Liver (tissue), 9 donors: ENCODE results near the gene BBIP1. TPM values are rescaled to one million over a fixed set of nuclear protein-coding genes. Genes with fewer than 3 reads are reported as not detected.

Experiments
- DNase-seq: peaks from one replicate; pipeline ENCODE4 v3.0.0-alpha.2; 2017; ENCODE audit warnings: low spot score
- H3K27ac ChIP-seq, 2 donors: one replicate each; pipeline ENCODE4 v1.7.0; 2013; ENCODE audit warnings: inconsistent platforms in 2 of 2, low read length in 2 of 2, control low read depth in 1 of 2, low read depth in 1 of 2, mild to moderate bottlenecking in 1 of 2
- H3K27me3 ChIP-seq, 4 donors: one replicate each; pipeline versions ENCODE4 v1.6.1 to v1.7.0; 2013; ENCODE audit warnings: low read length in 3 of 4, inconsistent platforms in 1 of 4, mild to moderate bottlenecking in 1 of 4, moderate library complexity in 1 of 4; ENCODE audit not compliant: control insufficient read depth in 4 of 4, insufficient read depth in 4 of 4
- H3K36me3 ChIP-seq, 4 donors: one replicate each; pipeline versions ENCODE4 v1.6.1 to v1.7.0; 2013; ENCODE audit warnings: low read length in 3 of 4, mild to moderate bottlenecking in 3 of 4, low read depth in 1 of 4, moderate library complexity in 1 of 4; ENCODE audit not compliant: control insufficient read depth in 4 of 4, insufficient read depth in 3 of 4
- H3K4me1 ChIP-seq, 4 donors: one replicate each; pipeline versions ENCODE4 v1.6.1 to v1.7.0; 2013; ENCODE audit warnings: low read length in 3 of 4, mild to moderate bottlenecking in 3 of 4, moderate library complexity in 1 of 4; ENCODE audit not compliant: control insufficient read depth in 4 of 4, insufficient read depth in 4 of 4
- H3K4me3 ChIP-seq, 3 donors: one replicate each; pipeline versions ENCODE4 v1.6.1 to v1.7.0; 2013; ENCODE audit warnings: low read length in 3 of 3, control low read depth in 1 of 3, low read depth in 1 of 3, mild to moderate bottlenecking in 1 of 3
- H3K9ac ChIP-seq, 2 donors: one replicate each; pipeline ENCODE4 v1.7.0; 2013; ENCODE audit warnings: low read length in 2 of 2, mild to moderate bottlenecking in 2 of 2, moderate library complexity in 2 of 2, control low read depth in 1 of 2, low read depth in 1 of 2
- H3K9me3 ChIP-seq, 4 donors: one replicate each; pipeline versions ENCODE4 v1.6.1 to v1.7.0; 2013; ENCODE audit warnings: low read length in 3 of 4; ENCODE audit not compliant: control insufficient read depth in 4 of 4
- ATF3 ChIP-seq: IDR thresholded peaks from 2 replicates; pipeline ENCODE4 v1.6.1; 2016; ENCODE audit warnings: antibody characterized with exemption
- CTCF ChIP-seq: fragments of 150-350 bp; IDR thresholded peaks from 2 replicates; pipeline ENCODE4 v1.5.1; 2017; ENCODE audit warnings: improper control_type of control experiment, low read depth, low read length; ENCODE audit not compliant: missing input control
- EGR1 ChIP-seq, 2 donors: IDR thresholded peaks; 2 replicates each; pipeline ENCODE4 v1.6.1; 2016 to 2018; ENCODE audit warnings: antibody characterized with exemption in 2 of 2, low read depth in 2 of 2
- FOXA1 ChIP-seq: IDR thresholded peaks from 2 replicates; pipeline ENCODE4 v1.6.1; 2016; ENCODE audit warnings: antibody characterized with exemption
- FOXA2 ChIP-seq: IDR thresholded peaks from 2 replicates; pipeline ENCODE4 v1.6.1; 2016; ENCODE audit warnings: antibody characterized with exemption
- GABPA ChIP-seq, 2 donors: IDR thresholded peaks in 1 of 2; conservative IDR thresholded peaks in 1 of 2; 2 replicates each; pipeline ENCODE4 v1.6.1; 2016; ENCODE audit warnings: antibody characterized with exemption in 2 of 2, mild to moderate bottlenecking in 1 of 2, moderate library complexity in 1 of 2
- HNF4A ChIP-seq, 2 donors: conservative IDR thresholded peaks; 2 replicates each; pipeline ENCODE4 v1.6.1; 2016; ENCODE audit warnings: antibody characterized with exemption in 2 of 2, mild to moderate bottlenecking in 2 of 2
- HNF4G ChIP-seq: IDR thresholded peaks from 2 replicates; pipeline ENCODE4 v1.6.1; 2016; ENCODE audit warnings: antibody characterized with exemption
- JUND ChIP-seq, 2 donors: IDR thresholded peaks; 2 replicates each; pipeline ENCODE4 v1.6.1; 2016; ENCODE audit warnings: antibody characterized with exemption in 2 of 2
- MAX ChIP-seq: IDR thresholded peaks from 2 replicates; pipeline ENCODE4 v1.6.1; 2016; ENCODE audit warnings: antibody characterized with exemption
- NR2F2 ChIP-seq: IDR thresholded peaks from 2 replicates; pipeline ENCODE4 v1.6.1; 2016; ENCODE audit warnings: antibody characterized with exemption
- RAD21 ChIP-seq, 2 donors: IDR thresholded peaks; 2 replicates each; pipeline ENCODE4 v1.6.1; 2016; ENCODE audit warnings: antibody characterized with exemption in 2 of 2, mild to moderate bottlenecking in 2 of 2
- REST ChIP-seq: IDR thresholded peaks from 2 replicates; pipeline ENCODE4 v1.6.1; 2016; ENCODE audit warnings: antibody characterized with exemption, mild to moderate bottlenecking
- RXRA ChIP-seq, 2 donors: IDR thresholded peaks; 2 replicates each; pipeline ENCODE4 v1.6.1; 2017 to 2018; ENCODE audit warnings: antibody characterized with exemption in 2 of 2, mild to moderate bottlenecking in 1 of 2
- SP1 ChIP-seq: IDR thresholded peaks from 2 replicates; pipeline ENCODE4 v1.6.1; 2018; ENCODE audit warnings: antibody characterized with exemption, mild to moderate bottlenecking
- TAF1 ChIP-seq: conservative IDR thresholded peaks from 2 replicates; pipeline ENCODE4 v1.6.1; 2016; ENCODE audit warnings: antibody characterized with exemption, mild to moderate bottlenecking
- YY1 ChIP-seq: IDR thresholded peaks from 2 replicates; pipeline ENCODE4 v1.6.1; 2016; ENCODE audit warnings: antibody characterized with exemption, mild to moderate bottlenecking
- ZBTB33 ChIP-seq: IDR thresholded peaks from 2 replicates; pipeline ENCODE4 v1.6.1; 2016; ENCODE audit warnings: antibody characterized with exemption
- WGBS: extraction: QIAGEN DNeasy Blood & Tissue Kit; methylation state at CpG from one replicate; pipeline ENCODE4 v1.1.7; 2013; 5-methylcytosine and 5-hydroxymethylcytosine counted together
- polyA plus RNA-seq, 2 donors: library from polyadenylated mRNA; stranded (reverse) in 1 of 2; unstranded in 1 of 2; fragments of 200-250 nt in 1 of 2; fragments of >200 nt in 1 of 2; fragmentation: Nextera tagmentation in 1 of 2; extraction: Ambion mirVana in 1 of 2; gene quantifications; one replicate each; pipeline versions ENCODE4 v1.2.1 to v1.2.3, GENCODE V29; 2013 to 2015
- total RNA-seq, 2 donors: library from RNA; depleted of rRNA; stranded (reverse); fragments of >200 nt; gene quantifications; one replicate each; pipeline ENCODE4 v1.2.3, GENCODE V29; 2014
- donor health status: healthy.
- donor health status: healthy.
- donor health status: healthy.
- donor health status: healthy.
- donor health status: healthy.

The BBIP1 gene
- total and polyA plus RNA-seq, 4 donors: 10.4 to 15.8 (median 11.1) TPM

GRCh38 chr10:110862961-110863360, 56.0 kb downstream of the BBIP1 start:
- H3K4me1 ChIP-seq: peaks cover 0 to 35% (median 15%) of the 10 kb centered on the region in 4 donors
- no peak for DNase-seq
- WGBS: 93% methylated on average over 6 of the region's 6 CpGs
- H3K9ac ChIP-seq: no peak overlapping the region
- H3K4me3 ChIP-seq: no peak overlapping the region
- no peak for TF ChIP-seq FOXA1
- no peaks in the 10 kb centered on the region for H3K27me3 ChIP-seq
- H3K36me3 ChIP-seq: no peaks in the 10 kb centered on the region
- no peak overlapping the region for H3K27ac ChIP-seq
- H3K9me3 ChIP-seq: no peaks in the 10 kb centered on the region

GRCh38 chr10:110861930-110862649, 56.9 kb downstream of the BBIP1 start:
- no peak for DNase-seq
- Histone ChIP-seq H3K4me3 (no peak overlapping the region), H3K27ac (no peak overlapping the region), H3K36me3 (no peaks in the 10 kb centered on the region), H3K4me1 (peaks cover 7 to 43% (median 24%) of the 10 kb centered on the region in 4 donors), H3K9me3 (no peaks in the 10 kb centered on the region), H3K9ac (no peak overlapping the region), H3K27me3 (no peaks in the 10 kb centered on the region)
- no peak for TF ChIP-seq EGR1 (IDR thresholded peaks at IDR 0.05; ENCODE audit: low read depth in 2 of 2)
- no peak for TF ChIP-seq RXRA (IDR thresholded peaks at IDR 0.05)
- no peak for TF ChIP-seq NR2F2
- no peak for TF ChIP-seq CTCF
- TF ChIP-seq TAF1: no peak
- TF ChIP-seq REST: no peak
- TF ChIP-seq YY1: no peak
- no peak for TF ChIP-seq SP1
- TF ChIP-seq JUND (IDR thresholded peaks at IDR 0.05): no peak
- no peak for TF ChIP-seq ZBTB33
- no peak for TF ChIP-seq RAD21 (IDR thresholded peaks at IDR 0.05)
- no peak for TF ChIP-seq MAX
- no peak for TF ChIP-seq HNF4A (conservative IDR thresholded peaks at IDR 0.05)
- TF ChIP-seq GABPA (IDR thresholded peaks at IDR 0.05 in 1 of 2, conservative IDR thresholded peaks at IDR 0.05 in 1 of 2): no peak
- no peak for TF ChIP-seq HNF4G
- TF ChIP-seq ATF3: no peak
- no peak for TF ChIP-seq FOXA2
- no peak for TF ChIP-seq FOXA1
- WGBS: 86% methylated on average over 6 of the region's 6 CpGs
